NCI-H345 treated with DMSO at 0.1 percent for 48 hours (cell line): ENCODE measurements around the gene CLP1.
"Not testable (repeated sequence)": the region's sequence is repeated elsewhere in the genome, so short reads cannot be mapped to it uniquely, and the experiment has no call there.

Experiments used
- DNase-seq: peaks from one replicate; lab custom pipeline; 2025; ENCODE audit not compliant: unreplicated experiment; lab: John Stamatoyannopoulos, UW

The CLP1 gene

GRCh38 chr11:57659669-57660068, 2.1 kb downstream of the CLP1 start:
- DNase-seq = no peak

- no peak for DNase-seq
These were observed 5.3 kb downstream of the CLP1 start for GRCh38 chr11:57662893-57663292.

- DNase-seq = no peak
These were observed 6.4 kb downstream of the CLP1 start for GRCh38 chr11:57663975-57664374.

- peak; percentile 99 for DNase-seq
These were observed 9.7 kb downstream of the CLP1 start for GRCh38 chr11:57667117-57667735.

- peak; percentile 99 for DNase-seq
These were observed 10.3 kb downstream of the CLP1 start, which contains the start of gene ZDHHC5 for GRCh38 chr11:57667736-57668433. TSS of gene ZDHHC5 (plus strand) at chr11:57668114. CDS start at chr11:57673091, 4,977 bp downstream.

- no peak for DNase-seq
These were observed 10.8 kb downstream of the CLP1 start for GRCh38 chr11:57668434-57668782.

GRCh38 chr11:57674251-57674650, 16.7 kb downstream of the CLP1 start:
- DNase-seq = no peak

- DNase-seq = no peak
These were observed 17.8 kb downstream of the CLP1 start for GRCh38 chr11:57675176-57675941.

GRCh38 chr11:57679396-57679795, 21.8 kb downstream of the CLP1 start:
- DNase-seq = no peak

GRCh38 chr11:57680552-57680874, 23.0 kb downstream of the CLP1 start:
- DNase-seq = no peak

- DNase-seq = no peak
These were observed 23.6 kb downstream of the CLP1 start for GRCh38 chr11:57681168-57681567.

- DNase-seq = not testable (repeated sequence)
These were observed 32.9 kb downstream of the CLP1 start for GRCh38 chr11:57690474-57690873.

GRCh38 chr11:57698843-57699365, 41.3 kb downstream of the CLP1 start:
- no peak for DNase-seq

GRCh38 chr11:57699813-57700212, 42.3 kb downstream of the CLP1 start:
- DNase-seq = no peak

- DNase-seq = no peak
These were observed 42.9 kb downstream of the CLP1 start for GRCh38 chr11:57700425-57700824.

- no peak for DNase-seq
These were observed 45.8 kb downstream of the CLP1 start for GRCh38 chr11:57703341-57703740.

- DNase-seq = no peak
These were observed 47.4 kb downstream of the CLP1 start for GRCh38 chr11:57704932-57705331.

- not testable (repeated sequence) for DNase-seq
These were observed 47.9 kb downstream of the CLP1 start for GRCh38 chr11:57705432-57705831.

GRCh38 chr11:57709802-57710367, 52.3 kb downstream of the CLP1 start:
- no peak for DNase-seq
